Adrenal gland (tissue), 12 donors: Measurements from ENCODE around the gene NUCB1. TPM values are rescaled to one million over a fixed set of nuclear protein-coding genes. Genes with fewer than 3 reads are reported as not detected.
"Not testable (repeated sequence)": the region's sequence is repeated elsewhere in the genome, so short reads cannot be mapped to it uniquely, and the experiment has no call there.

Experiments
- DNase-seq, 7 donors: peaks; one replicate each; pipeline ENCODE4 v3.0.0-alpha.2; 2019 to 2020
- H3K27ac ChIP-seq, 5 donors: fragments of 200-600 bp; sonication (generic) in 4 of 5; 1 replicate in 3 of 5; 2 replicates in 2 of 5; pipeline versions ENCODE4 v1.5.1 to v1.8.0; 2016 to 2020; ENCODE audit warnings: mild to moderate bottlenecking in 1 of 5
- H3K27me3 ChIP-seq: fragments of 200-600 bp; 2 replicates; pipeline ENCODE4 v1.8.0; 2021
- H3K36me3 ChIP-seq, 2 donors: fragments of 200-600 bp; replicated peaks in 1 of 2; 1 replicate in 1 of 2; 2 replicates in 1 of 2; pipeline versions ENCODE4 v1.5.1 to v1.8.0; 2018 to 2022
- H3K4me1 ChIP-seq, 2 donors: fragments of 200-600 bp; replicated peaks in 1 of 2; 1 replicate in 1 of 2; 2 replicates in 1 of 2; pipeline versions ENCODE4 v1.5.1 to v1.8.0; 2018 to 2021
- H3K4me3 ChIP-seq, 4 donors: fragments of 200-600 bp; sonication (generic) in 3 of 4; one replicate each; pipeline ENCODE4 v1.5.1; 2016 to 2018
- H3K9me3 ChIP-seq, 3 donors: fragments of 200-600 bp; sonication (generic) in 1 of 3; replicated peaks in 1 of 3; 1 replicate in 2 of 3; 2 replicates in 1 of 3; pipeline versions ENCODE4 v1.5.1 to v1.8.0; 2016 to 2021
- POLR2A ChIP-seq, 2 donors: fragments of 450-650 bp; IDR thresholded peaks; one replicate each; pipeline ENCODE4 v1.6.1; 2017; ENCODE audit warnings: antibody characterized with exemption in 2 of 2, mild to moderate bottlenecking in 2 of 2, moderate library complexity in 1 of 2
- WGBS, 4 donors: extraction: QIAGEN DNeasy Blood & Tissue Kit in 2 of 4; methylation state at CpG; one replicate each; pipeline versions ENCODE4 v1.1.5 to v1.1.7; 2013 to 2017; 5-methylcytosine and 5-hydroxymethylcytosine counted together
- intact Hi-C, 2 donors: fragments of 100-400 bp; cut with DNase I; formaldehyde crosslinking; loops; one replicate each; pipeline versions ENCODE4 v1.14.1 to v1.15.0; 2022 to 2023
- polyA plus RNA-seq, 3 donors: library from polyadenylated mRNA; stranded (reverse); fragments of 200-250 nt in 2 of 3; fragments of 350-450 nt in 1 of 3; fragmentation: Illumina TruSeq in 1 of 3; extraction: RNeasy Lipid Tissue Mini Kit (QIAGEN cat#74804) in 1 of 3; gene quantifications; one replicate each; pipeline ENCODE4 v1.2.3, GENCODE V29; 2013 to 2014
- total RNA-seq, 9 donors: library from RNA; depleted of rRNA in 4 of 9; stranded (reverse); fragments of >200 nt in 4 of 9; fragments of 120-200 nt in 1 of 9; fragmentation: NEBNext Ultra II Directional in 1 of 9; extraction: Animal tissue kit (Norgen Biotek cat#: 25700) in 1 of 9; gene quantifications; one replicate each; pipeline versions ENCODE4 v1.1.0 to v1.2.4, GENCODE V29; 2013 to 2023
- TF ChIP-seq, protein P1 (sequence below), 6 experiments: fragments of 450-650 bp in 4 of 6; fragments of 200-600 bp in 2 of 6; sonication (generic) in 1 of 6; IDR thresholded peaks; 1 replicate in 5 of 6; 2 replicates in 1 of 6; pipeline versions ENCODE4 v1.5.1 to v1.8.0; 2016 to 2021; ENCODE audit warnings: antibody characterized with exemption in 6 of 6, mild to moderate bottlenecking in 2 of 6, moderate library complexity in 1 of 6
- donor health status: healthy with polysubstance abuse.
- donor health status: Bipolar disorder and iron deficiency.
- donor health status: DM: yes; HTN: yes; CAD: no.
- donor health status: DM: no; HTN: no; CAD: no.
- donor health status: DM: no; HTN: no; CAD: no.
- donor health status: DM: yes; HTN: yes; CAD: no.

Gene NUCB1
- total and polyA plus RNA-seq, 12 donors: 98.8 to 581 (median 249) TPM

DNA sequence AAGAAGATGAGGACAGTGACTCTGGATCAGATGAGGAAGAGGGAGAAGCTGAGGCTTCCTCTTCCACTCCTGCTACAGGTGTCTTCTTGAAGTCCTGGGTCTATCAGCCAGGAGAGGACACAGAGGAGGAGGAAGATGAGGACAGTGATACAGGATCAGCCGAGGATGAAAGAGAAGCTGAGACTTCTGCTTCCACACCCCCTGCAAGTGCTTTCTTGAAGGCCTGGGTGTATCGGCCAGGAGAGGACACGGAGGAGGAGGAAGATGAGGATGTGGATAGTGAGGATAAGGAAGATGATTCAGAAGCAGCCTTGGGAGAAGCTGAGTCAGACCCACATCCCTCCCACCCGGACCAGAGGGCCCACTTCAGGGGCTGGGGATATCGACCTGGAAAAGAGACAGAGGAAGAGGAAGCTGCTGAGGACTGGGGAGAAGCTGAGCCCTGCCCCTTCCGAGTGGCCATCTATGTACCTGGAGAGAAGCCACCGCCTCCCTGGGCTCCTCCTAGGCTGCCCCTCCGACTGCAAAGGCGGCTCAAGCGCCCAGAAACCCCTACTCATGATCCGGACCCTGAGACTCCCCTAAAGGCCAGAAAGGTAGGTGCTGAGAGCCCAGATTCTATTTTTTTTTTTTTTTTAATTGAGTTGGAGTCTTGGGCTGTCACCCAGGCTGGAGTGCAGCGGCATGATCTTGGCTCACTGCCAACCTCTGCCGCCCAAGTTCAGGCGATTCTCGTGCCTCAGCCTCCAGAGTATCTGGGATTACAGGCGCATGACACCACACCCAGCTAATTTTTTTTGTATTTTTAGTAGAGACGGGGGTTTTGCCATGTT is 25.6 kb upstream of the NUCB1 start:
- TF ChIP-seq, protein P1, sequence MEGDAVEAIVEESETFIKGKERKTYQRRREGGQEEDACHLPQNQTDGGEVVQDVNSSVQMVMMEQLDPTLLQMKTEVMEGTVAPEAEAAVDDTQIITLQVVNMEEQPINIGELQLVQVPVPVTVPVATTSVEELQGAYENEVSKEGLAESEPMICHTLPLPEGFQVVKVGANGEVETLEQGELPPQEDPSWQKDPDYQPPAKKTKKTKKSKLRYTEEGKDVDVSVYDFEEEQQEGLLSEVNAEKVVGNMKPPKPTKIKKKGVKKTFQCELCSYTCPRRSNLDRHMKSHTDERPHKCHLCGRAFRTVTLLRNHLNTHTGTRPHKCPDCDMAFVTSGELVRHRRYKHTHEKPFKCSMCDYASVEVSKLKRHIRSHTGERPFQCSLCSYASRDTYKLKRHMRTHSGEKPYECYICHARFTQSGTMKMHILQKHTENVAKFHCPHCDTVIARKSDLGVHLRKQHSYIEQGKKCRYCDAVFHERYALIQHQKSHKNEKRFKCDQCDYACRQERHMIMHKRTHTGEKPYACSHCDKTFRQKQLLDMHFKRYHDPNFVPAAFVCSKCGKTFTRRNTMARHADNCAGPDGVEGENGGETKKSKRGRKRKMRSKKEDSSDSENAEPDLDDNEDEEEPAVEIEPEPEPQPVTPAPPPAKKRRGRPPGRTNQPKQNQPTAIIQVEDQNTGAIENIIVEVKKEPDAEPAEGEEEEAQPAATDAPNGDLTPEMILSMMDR (IDR thresholded peaks at IDR 0.05): peak in 1 of 6 experiments; percentile 22
- peak in 1 of 2 donors; percentile 18 for TF ChIP-seq POLR2A (IDR thresholded peaks at IDR 0.05)
- peaks cover 0 to 43% of the 10 kb centered on the region in 2 donors for H3K36me3 ChIP-seq
- WGBS, 4 donors: 11 to 15% (median 13%) methylated on average over 17 of the region's 17 CpGs
- intact Hi-C loops: loop anchor here in 1 of 2 donors (10.0 kb wide), 1 partner anchor 90 kb away; the partner anchor contains the start of gene FTL
- peak in 5 of 7 donors; percentile 53 to 73 (median 61) for DNase-seq
- no peaks in the 10 kb centered on the region for H3K27me3 ChIP-seq
- H3K9me3 ChIP-seq: no peaks in the 10 kb centered on the region
- H3K27ac ChIP-seq: peak overlapping the region; percentile 83 to 100 (median 99)
- H3K4me1 ChIP-seq: peaks cover 34 to 35% of the 10 kb centered on the region in 2 donors
- peak overlapping the region in 2 of 4 donors; percentile 80 to 81 for H3K4me3 ChIP-seq

DNA sequence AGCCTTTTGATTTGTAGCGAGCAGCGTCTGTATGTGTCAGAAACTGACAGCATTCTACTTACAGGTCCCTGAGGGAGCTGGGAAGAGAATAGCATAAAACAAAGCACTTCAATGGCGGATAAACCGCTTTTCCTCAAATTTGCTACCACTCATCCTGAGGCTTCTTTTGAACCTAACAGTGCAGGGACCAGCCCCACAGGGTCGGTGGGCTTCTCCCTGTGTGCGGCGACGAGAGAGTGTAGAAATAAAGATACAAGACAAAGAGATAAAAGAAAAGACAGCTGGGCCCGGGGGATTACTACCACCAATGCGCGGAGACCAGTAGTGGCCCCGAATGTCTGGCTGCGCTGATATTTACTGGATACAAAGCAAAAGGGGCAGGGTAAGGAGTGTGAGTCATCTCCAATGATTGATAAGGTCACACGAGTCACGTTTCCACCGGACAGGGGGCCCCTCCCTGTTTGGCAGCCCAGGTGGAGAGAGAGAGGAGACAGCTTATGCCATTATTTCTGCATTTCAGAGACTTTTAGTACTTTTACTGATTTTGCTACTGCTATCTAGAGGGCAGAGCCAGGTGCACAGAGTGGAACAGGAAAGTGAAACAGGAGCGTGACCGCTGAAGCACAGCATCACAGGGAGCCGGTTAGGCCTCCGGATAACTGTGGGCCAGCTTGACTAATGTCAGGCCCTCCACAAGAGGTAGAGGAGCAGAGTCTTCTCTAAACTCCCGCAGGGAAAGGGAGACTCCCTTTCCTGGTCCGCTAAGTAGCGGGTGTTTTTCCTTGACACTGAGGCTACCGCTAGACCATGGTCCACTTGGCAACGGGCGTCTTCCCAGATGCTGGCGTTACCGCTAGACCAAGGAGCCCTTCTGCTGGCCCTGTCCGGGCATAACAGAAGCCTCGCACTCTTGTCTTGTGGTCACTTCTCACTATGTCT is 23.8 kb upstream of the NUCB1 start:
- DNase-seq: peak; percentile 62 to 80 (median 74)
- 52 to 76% (median 55%) methylated on average over 28 to 30 of the region's 30 CpGs for WGBS, 4 donors
- H3K9me3 ChIP-seq, H3K27me3 ChIP-seq: not testable (repeated sequence)
- Histone ChIP-seq H3K4me1 (peaks cover 34 to 35% of the 10 kb centered on the region in 2 donors), H3K36me3 (peaks cover 0 to 43% of the 10 kb centered on the region in 2 donors), H3K4me3 (peak overlapping the region in 1 of 4 donors; percentile 80), H3K27ac (peak overlapping the region; percentile 83 to 100 (median 99))
- TF ChIP-seq POLR2A (IDR thresholded peaks at IDR 0.05): peak in 1 of 2 donors; percentile 71
- intact Hi-C loops: loop anchor here in 1 of 2 donors (10.0 kb wide), 1 partner anchor 88 kb away; the partner anchor contains the start of gene FTL

DNA sequence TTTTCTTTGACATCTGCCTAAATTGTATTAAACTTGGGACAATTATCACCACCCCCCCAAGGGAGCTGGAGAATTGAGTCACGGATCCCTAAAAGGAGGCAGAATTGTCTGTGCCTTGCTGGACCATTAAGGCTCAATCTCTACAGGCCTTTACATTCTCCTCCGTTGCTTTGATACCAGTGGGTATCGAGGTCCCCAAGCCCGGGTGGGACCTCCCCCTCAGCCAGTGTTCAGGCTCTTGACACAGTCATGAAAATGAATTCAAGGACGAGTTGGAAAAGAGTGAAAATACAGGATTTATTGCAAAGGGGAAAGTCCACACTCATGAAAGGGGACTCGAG is 22.3 kb upstream of the NUCB1 start:
- H3K36me3 ChIP-seq: peaks cover 0 to 43% of the 10 kb centered on the region in 2 donors
- intact Hi-C loops: loop anchor here in 1 of 2 donors (10.0 kb wide), 1 partner anchor 87 kb away; the partner anchor contains the start of gene FTL

More for the DNA sequence above, 22.3 kb upstream of the NUCB1 start:
- H3K9me3 ChIP-seq: no peaks in the 10 kb centered on the region
- no peak for TF ChIP-seq POLR2A (IDR thresholded peaks at IDR 0.05)
- TF ChIP-seq, protein P1 (IDR thresholded peaks at IDR 0.05): no peak
- WGBS, 4 donors: 74 to 81% (median 80%) methylated on average over 6 of the region's 6 CpGs
- no peak for DNase-seq
- no peak overlapping the region for H3K4me3 ChIP-seq
- H3K27ac ChIP-seq: peak overlapping the region in 2 of 5 donors; percentile 58 to 60
- H3K27me3 ChIP-seq: no peaks in the 10 kb centered on the region
- peaks cover 34 to 35% of the 10 kb centered on the region in 2 donors for H3K4me1 ChIP-seq
